ENCODE measurements around the gene NR1D1.

GRCh38 chr17:40145476-40145875, 45.1 kb upstream of the NR1D1 start:
- no peak for TF ChIP-seq CTCF (IDR thresholded peaks at IDR 0.05; ENCODE audit: low read length)
- TF ChIP-seq EZH2 (optimal IDR thresholded peaks at IDR 0.05; ENCODE audit: low read depth, low read length), result no peak
- no peak for TF ChIP-seq EZH2phosphoT487 (IDR thresholded peaks at IDR 0.05; ENCODE audit: low read length)

All from MM.1S (cell line).